ENCODE results near the gene MAST4.

Gene MAST4

DNA sequence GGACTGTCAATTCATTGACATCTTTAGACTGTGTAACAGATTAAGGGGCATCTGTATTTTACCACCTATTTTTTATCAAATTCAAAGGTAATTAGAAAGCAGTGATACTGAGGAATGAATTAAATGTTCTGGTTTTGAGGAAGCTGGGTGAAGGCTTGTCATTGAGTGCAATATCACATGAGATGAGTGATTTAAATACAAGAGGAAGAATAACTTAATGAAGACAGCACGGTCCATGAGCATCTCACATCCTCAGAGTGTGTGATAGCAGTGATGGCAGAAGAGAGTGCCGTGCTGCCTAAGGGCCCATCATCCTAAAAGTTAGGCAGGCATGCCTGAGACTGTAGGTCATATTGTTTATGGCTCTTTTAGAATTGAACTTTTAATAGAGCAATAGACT lies 263.3 kb downstream of the MAST4 start:
- Histone ChIP-seq H3K4me2 (ENCODE audit: low read length) (no peak overlapping the region), H3K9me3 (replicated peaks; ENCODE audit: low read length) (no peaks in the 10 kb centered on the region), H3K4me1 (ENCODE audit: control insufficient read depth, insufficient read depth, low read length) (no peaks in the 10 kb centered on the region), H3K4me3 (ENCODE audit: low read length) (no peak overlapping the region), H3K27me3 (ENCODE audit: control insufficient read depth, insufficient read depth, low read length) (no peaks in the 10 kb centered on the region), H3K9ac (ENCODE audit: low read depth, low read length) (no peak overlapping the region), H3K36me3 (ENCODE audit: insufficient read depth, low read length) (no peaks in the 10 kb centered on the region)

DNA sequence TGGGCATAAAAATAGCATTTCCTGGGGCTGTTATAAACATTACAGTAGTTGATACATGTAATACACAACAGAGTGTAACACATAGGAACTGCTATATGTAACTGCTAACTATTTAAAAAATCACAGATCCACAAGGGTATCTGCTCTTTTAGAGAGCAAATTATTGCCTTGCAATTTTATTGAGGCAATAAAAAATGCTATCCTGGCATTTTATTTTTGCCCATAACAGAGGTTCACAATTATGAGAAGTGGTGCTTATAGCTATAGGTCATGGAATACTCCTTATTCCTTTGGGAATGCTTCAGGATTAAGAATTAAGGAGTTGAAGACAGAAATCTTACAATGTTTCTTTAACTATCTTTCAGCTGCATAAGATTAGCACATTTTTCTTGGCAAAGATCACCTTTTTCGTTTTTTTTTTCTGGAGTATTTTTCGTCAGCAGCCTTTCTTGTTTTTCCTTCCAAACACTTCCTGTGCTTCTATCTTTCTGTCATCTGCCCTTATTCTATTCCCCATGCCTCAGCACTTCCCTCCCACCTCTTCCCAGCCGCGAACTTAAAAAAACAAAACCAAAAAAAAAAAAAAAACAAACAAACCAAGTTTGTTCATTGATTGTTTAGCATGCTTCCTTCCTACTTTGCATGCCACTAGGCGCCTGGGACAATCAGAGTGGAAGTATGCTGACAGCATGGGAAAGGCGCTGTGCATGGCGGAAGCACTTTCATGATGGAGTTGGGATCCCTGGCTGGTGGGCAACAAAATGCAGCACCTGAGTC lies 264.2 kb downstream of the MAST4 start:
- no peaks in the 10 kb centered on the region for H3K36me3 ChIP-seq (ENCODE audit: insufficient read depth, low read length)
- H3K27me3 ChIP-seq (ENCODE audit: control insufficient read depth, insufficient read depth, low read length): no peaks in the 10 kb centered on the region
- H3K4me2 ChIP-seq (ENCODE audit: low read length): peak overlapping the region; percentile 25
- H3K4me3 ChIP-seq (ENCODE audit: low read length): no peak overlapping the region
- no peaks in the 10 kb centered on the region for H3K4me1 ChIP-seq (ENCODE audit: control insufficient read depth, insufficient read depth, low read length)
- no peaks in the 10 kb centered on the region for H3K9me3 ChIP-seq (replicated peaks; ENCODE audit: low read length)
- no peak overlapping the region for H3K9ac ChIP-seq (ENCODE audit: low read depth, low read length)

DNA sequence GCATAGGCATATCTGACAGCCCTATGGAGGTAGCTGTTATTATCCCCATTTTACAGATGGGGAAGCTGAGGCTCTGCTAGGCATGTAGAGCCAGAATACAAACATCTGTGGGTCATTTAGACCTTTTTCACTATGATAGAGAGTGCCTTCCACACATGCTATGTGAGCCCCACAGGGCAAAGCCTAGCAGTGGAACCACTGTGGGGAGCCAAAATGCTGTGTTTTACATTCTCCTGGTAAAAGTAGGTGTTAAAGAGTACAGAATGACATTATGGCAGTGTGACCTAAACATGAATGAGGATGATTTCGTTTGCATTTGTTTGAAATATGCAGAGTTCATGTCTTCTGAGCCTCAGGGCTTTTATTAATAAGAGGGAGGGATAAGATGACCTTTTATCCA lies 265.2 kb downstream of the MAST4 start:
- H3K36me3 ChIP-seq (ENCODE audit: insufficient read depth, low read length): no peaks in the 10 kb centered on the region
- no peaks in the 10 kb centered on the region for H3K27me3 ChIP-seq (ENCODE audit: control insufficient read depth, insufficient read depth, low read length)
- no peak overlapping the region for H3K9ac ChIP-seq (ENCODE audit: low read depth, low read length)
- no peaks in the 10 kb centered on the region for H3K9me3 ChIP-seq (replicated peaks; ENCODE audit: low read length)
- no peak overlapping the region for H3K4me3 ChIP-seq (ENCODE audit: low read length)
- H3K4me2 ChIP-seq (ENCODE audit: low read length): no peak overlapping the region
- no peaks in the 10 kb centered on the region for H3K4me1 ChIP-seq (ENCODE audit: control insufficient read depth, insufficient read depth, low read length)

DNA sequence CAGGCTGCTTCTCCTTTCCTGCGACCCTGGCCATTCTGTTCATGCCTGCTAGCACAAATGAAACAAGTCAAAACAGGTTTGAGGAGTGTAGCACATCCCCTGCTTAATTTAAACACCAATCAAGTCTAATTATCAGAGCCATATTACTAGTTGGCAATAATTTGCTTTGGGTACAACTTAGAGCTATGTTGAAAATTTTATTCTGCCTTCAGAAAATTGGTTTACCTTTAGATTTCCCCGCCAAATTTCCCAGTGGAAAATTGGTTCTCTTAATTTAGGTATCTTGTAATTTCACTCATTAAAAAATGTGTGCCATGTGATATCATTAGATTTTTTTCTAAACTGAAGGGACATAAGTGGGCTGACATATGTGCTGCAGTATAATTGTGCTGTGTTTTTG lies 265.8 kb downstream of the MAST4 start:
- H3K9me3 ChIP-seq (replicated peaks; ENCODE audit: low read length): no peaks in the 10 kb centered on the region
- no peaks in the 10 kb centered on the region for H3K4me1 ChIP-seq (ENCODE audit: control insufficient read depth, insufficient read depth, low read length)
- H3K4me3 ChIP-seq (ENCODE audit: low read length): no peak overlapping the region
- H3K36me3 ChIP-seq (ENCODE audit: insufficient read depth, low read length): no peaks in the 10 kb centered on the region
- no peak overlapping the region for H3K9ac ChIP-seq (ENCODE audit: low read depth, low read length)
- H3K27me3 ChIP-seq (ENCODE audit: control insufficient read depth, insufficient read depth, low read length): no peaks in the 10 kb centered on the region
- H3K4me2 ChIP-seq (ENCODE audit: low read length): no peak overlapping the region

DNA sequence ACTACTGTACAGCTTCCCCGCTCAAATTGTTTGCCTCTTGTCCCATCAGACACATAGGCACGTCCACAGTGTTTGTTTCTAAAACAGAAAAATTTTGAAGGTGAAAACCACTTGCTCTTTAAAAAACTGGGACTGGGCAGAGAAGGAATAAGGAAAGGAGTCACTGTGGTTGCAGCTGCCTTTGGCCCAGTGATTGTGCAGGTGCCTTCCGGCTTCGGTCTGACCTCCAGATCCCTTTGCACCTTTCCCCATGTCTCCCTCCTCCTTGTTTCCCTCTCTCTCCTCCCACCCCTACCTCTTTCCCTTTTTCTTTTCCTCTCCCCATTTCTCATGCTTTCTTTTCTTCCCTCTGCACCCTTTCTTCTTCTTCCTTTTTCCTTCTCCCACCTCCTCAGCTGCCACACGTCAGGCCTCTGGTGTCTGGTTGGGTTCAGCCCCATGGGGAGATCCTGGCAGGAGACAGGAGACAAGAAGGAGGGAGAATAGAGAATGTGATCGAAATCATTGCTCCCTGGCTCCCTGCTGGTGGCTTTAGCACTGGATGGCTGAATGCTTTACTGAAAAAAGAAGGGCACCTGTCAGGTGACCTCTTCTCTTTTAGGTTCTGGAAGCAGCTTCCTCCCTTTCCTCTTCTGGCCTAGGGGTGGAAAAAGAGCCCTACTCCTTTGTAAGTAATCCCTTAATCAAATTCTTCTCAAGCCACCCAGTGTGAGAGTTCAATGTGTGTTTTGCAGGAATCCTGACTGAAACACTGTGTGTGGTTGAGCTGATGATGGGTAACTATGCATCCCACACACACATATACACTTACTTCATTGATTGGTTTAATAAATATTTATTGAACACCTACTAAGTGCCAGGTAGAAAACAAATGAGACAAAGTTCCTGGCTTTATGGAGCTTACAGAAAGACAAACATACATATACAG lies 267.3 kb downstream of the MAST4 start:
- no peak overlapping the region for H3K4me3 ChIP-seq (ENCODE audit: low read length)
- H3K9ac ChIP-seq (ENCODE audit: low read depth, low read length): no peak overlapping the region
- H3K36me3 ChIP-seq (ENCODE audit: insufficient read depth, low read length): no peaks in the 10 kb centered on the region
- no peak overlapping the region for H3K4me2 ChIP-seq (ENCODE audit: low read length)
- H3K4me1 ChIP-seq (ENCODE audit: control insufficient read depth, insufficient read depth, low read length): no peaks in the 10 kb centered on the region
- H3K27me3 ChIP-seq (ENCODE audit: control insufficient read depth, insufficient read depth, low read length): no peaks in the 10 kb centered on the region
- H3K9me3 ChIP-seq (replicated peaks; ENCODE audit: low read length): no peaks in the 10 kb centered on the region

DNA sequence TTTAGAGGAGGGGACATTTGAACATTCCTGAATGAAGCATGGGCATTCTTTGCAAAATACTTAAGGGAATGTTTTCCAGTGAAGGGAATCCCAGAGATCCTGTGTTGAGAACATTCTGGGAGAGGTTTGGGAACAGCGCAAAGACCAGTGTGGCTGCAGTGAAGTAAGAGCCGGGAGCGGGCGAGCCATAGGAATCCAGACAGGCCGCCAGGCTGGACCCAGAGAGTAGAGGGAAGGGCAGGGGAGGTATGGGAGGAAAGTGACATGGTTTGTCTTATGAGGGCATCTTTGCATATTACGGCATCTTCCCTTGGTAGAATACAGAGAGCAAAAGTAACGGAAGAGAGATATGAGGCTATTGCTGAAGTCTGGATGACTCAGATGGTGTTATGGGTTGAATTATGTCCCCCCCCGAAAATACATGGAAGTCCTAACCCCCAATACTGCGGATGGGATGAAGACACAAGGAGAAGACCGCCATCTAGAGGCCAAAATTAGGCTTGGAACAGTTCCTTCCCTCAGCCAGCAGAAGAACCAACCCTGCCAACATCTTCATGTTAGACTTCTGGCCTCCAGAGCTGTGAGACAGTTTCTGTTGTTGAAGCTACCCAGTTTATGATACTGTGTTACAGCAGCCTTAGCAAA lies 268.2 kb downstream of the MAST4 start:
- Histone ChIP-seq H3K4me3 (ENCODE audit: low read length) (no peak overlapping the region), H3K27me3 (ENCODE audit: control insufficient read depth, insufficient read depth, low read length) (no peaks in the 10 kb centered on the region), H3K4me1 (ENCODE audit: control insufficient read depth, insufficient read depth, low read length) (no peaks in the 10 kb centered on the region), H3K9ac (ENCODE audit: low read depth, low read length) (no peak overlapping the region), H3K36me3 (ENCODE audit: insufficient read depth, low read length) (no peaks in the 10 kb centered on the region), H3K9me3 (replicated peaks; ENCODE audit: low read length) (no peaks in the 10 kb centered on the region), H3K4me2 (ENCODE audit: low read length) (no peak overlapping the region)

DNA sequence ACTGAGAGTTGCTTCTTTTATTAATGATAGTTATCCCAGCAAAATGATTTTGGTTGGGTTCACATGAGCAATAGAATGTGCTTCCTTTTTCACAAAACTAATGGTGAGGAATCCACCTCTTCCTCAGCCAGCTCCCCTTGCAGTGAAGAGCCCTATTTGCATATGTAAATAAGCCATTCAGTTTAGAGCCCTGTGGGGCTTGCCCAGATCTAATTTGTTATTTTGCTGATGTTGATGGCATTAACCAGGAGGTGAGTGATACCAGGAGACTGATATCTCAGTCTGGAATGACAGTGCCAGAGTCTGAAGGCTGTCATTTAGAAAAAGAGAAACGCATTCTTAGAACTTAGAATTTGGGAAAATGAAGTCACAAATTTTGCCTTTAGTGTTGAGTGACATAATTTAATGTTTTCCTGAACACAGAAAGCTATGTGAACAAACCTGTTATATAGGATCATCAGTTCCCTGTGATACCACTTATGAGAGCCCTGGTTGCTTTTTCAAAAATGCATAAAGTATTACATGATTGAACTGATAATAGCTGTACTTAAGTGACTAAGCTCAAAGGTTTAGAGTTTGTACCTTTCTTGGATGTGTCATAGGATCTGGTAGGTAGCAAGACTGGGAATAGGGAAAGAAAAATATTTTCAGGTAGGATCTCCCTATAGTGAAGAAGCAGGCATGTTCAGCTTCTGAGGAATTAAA lies 271.6 kb downstream of the MAST4 start:
- Histone ChIP-seq H3K4me1 (ENCODE audit: control insufficient read depth, insufficient read depth, low read length) (no peaks in the 10 kb centered on the region), H3K27me3 (ENCODE audit: control insufficient read depth, insufficient read depth, low read length) (no peaks in the 10 kb centered on the region), H3K9ac (ENCODE audit: low read depth, low read length) (no peak overlapping the region), H3K9me3 (replicated peaks; ENCODE audit: low read length) (no peaks in the 10 kb centered on the region), H3K36me3 (ENCODE audit: insufficient read depth, low read length) (no peaks in the 10 kb centered on the region), H3K4me2 (ENCODE audit: low read length) (no peak overlapping the region), H3K4me3 (ENCODE audit: low read length) (no peak overlapping the region)

DNA sequence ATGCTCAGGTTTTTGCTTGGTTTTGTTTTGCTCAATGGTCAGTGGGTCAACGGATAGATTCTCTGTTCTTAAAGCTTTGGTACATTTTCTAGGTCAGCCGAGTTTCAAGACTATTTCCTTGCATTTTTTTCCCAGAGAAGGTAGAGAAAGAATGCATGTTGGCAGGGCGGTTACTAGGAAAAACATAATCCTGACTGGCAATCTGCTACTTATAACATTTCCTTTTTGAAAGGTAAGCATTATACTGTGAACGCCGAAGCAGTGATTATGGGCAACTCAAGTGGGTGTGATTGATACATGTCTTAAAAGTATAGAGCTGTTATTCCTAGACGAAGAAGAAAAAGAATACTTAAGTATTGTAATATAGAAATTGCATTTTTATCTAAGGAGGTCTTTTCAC lies 273.2 kb downstream of the MAST4 start:
- no peaks in the 10 kb centered on the region for H3K4me1 ChIP-seq (ENCODE audit: control insufficient read depth, insufficient read depth, low read length)
- H3K9ac ChIP-seq (ENCODE audit: low read depth, low read length): no peak overlapping the region
- H3K4me3 ChIP-seq (ENCODE audit: low read length): no peak overlapping the region
- no peaks in the 10 kb centered on the region for H3K9me3 ChIP-seq (replicated peaks; ENCODE audit: low read length)
- no peaks in the 10 kb centered on the region for H3K36me3 ChIP-seq (ENCODE audit: insufficient read depth, low read length)
- H3K27me3 ChIP-seq (ENCODE audit: control insufficient read depth, insufficient read depth, low read length): no peaks in the 10 kb centered on the region
- H3K4me2 ChIP-seq (ENCODE audit: low read length): no peak overlapping the region

DNA sequence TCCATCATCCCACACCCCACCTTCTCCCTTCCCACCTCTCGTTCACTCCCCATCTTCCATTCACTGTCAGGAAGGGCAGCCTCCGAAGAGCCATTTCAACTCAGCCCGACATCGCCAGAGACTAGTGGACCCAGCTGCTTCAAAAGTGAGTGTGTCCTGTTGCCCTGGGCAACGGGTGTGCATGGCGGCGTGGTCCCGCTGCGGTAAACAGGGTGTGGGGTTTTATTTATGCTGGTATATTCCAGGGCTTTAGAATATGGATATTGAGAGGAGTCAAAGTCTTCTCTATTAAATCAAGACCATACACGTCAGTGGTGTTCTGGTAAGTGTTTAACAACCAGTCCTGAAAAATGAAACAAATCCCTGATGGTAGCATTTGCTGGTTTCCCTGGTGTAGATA lies 274.5 kb downstream of the MAST4 start:
- no peaks in the 10 kb centered on the region for H3K9me3 ChIP-seq (replicated peaks; ENCODE audit: low read length)
- no peaks in the 10 kb centered on the region for H3K27me3 ChIP-seq (ENCODE audit: control insufficient read depth, insufficient read depth, low read length)
- no peak overlapping the region for H3K4me2 ChIP-seq (ENCODE audit: low read length)
- H3K36me3 ChIP-seq (ENCODE audit: insufficient read depth, low read length): no peaks in the 10 kb centered on the region
- no peak overlapping the region for H3K9ac ChIP-seq (ENCODE audit: low read depth, low read length)
- no peaks in the 10 kb centered on the region for H3K4me1 ChIP-seq (ENCODE audit: control insufficient read depth, insufficient read depth, low read length)
- H3K4me3 ChIP-seq (ENCODE audit: low read length): no peak overlapping the region

DNA sequence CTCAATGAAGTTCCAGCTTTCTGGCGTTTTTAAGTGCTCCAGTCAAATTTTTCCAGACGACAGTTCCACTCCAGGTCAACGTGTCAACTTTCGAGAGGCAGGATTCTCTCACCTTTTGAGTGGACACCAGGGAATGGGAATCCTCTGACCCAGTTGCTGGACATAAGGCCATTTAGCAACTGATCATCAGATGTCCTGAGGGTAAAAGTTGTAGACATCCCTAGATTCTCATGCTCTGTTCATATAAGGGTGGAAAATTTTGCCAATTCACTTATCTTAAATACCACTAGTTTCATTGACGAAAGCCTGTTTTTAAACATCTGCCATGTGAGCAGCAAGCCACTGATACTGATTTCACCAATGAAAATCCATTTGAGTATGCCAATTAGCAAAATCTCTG lies 275.5 kb downstream of the MAST4 start:
- no peak overlapping the region for H3K9ac ChIP-seq (ENCODE audit: low read depth, low read length)
- no peaks in the 10 kb centered on the region for H3K4me1 ChIP-seq (ENCODE audit: control insufficient read depth, insufficient read depth, low read length)
- H3K4me3 ChIP-seq (ENCODE audit: low read length): no peak overlapping the region
- H3K36me3 ChIP-seq (ENCODE audit: insufficient read depth, low read length): no peaks in the 10 kb centered on the region
- no peaks in the 10 kb centered on the region for H3K27me3 ChIP-seq (ENCODE audit: control insufficient read depth, insufficient read depth, low read length)
- no peak overlapping the region for H3K4me2 ChIP-seq (ENCODE audit: low read length)
- no peaks in the 10 kb centered on the region for H3K9me3 ChIP-seq (replicated peaks; ENCODE audit: low read length)

DNA sequence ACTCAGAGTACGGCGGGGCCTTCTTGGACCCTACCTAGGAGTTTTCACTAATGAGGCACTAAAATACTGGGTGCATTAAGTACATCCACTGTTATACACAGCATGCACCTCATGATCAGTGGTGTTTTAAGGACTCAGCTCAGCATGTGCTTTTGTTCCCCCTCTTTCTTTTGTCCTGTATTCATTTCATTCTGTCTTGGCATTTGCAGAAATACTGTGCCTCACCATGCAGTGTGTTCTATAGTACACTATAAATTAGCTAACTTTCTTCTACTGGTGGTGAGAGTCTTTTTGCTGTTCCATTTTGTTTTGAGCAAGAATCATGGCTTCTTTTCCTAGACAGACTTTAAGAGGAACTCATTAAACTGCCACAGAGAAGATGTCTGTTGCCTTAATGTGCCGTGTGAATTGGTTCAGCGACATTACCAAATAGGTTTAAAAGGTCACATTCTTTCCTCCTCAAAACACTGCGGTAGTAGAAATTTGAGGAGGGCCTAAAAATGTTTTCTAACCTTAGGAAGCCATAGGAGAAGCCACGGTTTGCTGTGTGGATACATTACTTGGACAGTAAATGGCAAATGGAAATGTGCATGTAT lies 276.6 kb downstream of the MAST4 start:
- Histone ChIP-seq H3K4me3 (ENCODE audit: low read length) (no peak overlapping the region), H3K4me1 (ENCODE audit: control insufficient read depth, insufficient read depth, low read length) (no peaks in the 10 kb centered on the region), H3K4me2 (ENCODE audit: low read length) (no peak overlapping the region), H3K9me3 (replicated peaks; ENCODE audit: low read length) (no peaks in the 10 kb centered on the region), H3K27me3 (ENCODE audit: control insufficient read depth, insufficient read depth, low read length) (no peaks in the 10 kb centered on the region), H3K9ac (ENCODE audit: low read depth, low read length) (no peak overlapping the region), H3K36me3 (ENCODE audit: insufficient read depth, low read length) (no peaks in the 10 kb centered on the region)
